Right lobe of liver (tissue), 4 donors: ENCODE data around the gene IGF2.

Experiments
- POLR2A ChIP-seq: fragments of 450-650 bp; IDR thresholded peaks from one replicate; pipeline ENCODE4 v1.6.1; 2017; ENCODE audit warnings: antibody characterized with exemption, mild to moderate bottlenecking
- TF ChIP-seq, protein P1 (sequence below), 4 donors: fragments of 200-600 bp in 3 of 4; fragments of 450-650 bp in 1 of 4; IDR thresholded peaks; one replicate each; pipeline versions ENCODE4 v1.5.1 to v1.8.0; 2016 to 2022; ENCODE audit warnings: antibody characterized with exemption in 4 of 4, mild to moderate bottlenecking in 2 of 4
- donor health status: DM: no; HTN: no; CAD: no.
- donor health status: DM: no; HTN: no; CAD: no.
- donor health status: DM: no; HTN: yes; CAD: no.

DNA sequence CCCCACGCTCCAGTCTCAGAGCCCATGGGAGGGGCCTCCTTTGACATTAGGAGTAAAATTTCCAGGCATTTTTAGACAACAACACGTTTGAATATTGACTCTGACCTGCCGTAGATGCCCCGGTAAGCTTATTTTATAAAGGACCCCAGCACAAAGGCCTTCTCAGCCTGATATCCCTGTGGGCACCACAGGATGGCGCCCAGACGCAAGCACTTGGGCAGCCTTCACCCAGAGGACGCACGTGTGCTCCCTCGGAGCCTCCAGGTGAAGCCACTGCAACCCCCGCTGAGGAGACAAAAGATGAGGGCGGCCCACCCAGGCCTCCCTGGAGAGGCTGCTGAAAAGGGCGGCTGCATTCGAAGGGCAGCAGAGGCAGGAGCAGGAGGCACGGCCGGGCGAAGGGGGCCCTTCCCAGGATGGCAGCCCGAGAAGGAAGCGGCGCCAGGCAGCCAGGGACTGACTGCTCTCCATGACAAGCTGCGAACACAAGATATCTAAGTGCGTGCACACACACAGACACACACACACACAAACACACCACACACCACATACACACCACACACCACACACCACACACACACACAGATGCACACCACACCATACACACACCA, 47.6 kb upstream of the IGF2 start:
- TF ChIP-seq, protein P1, sequence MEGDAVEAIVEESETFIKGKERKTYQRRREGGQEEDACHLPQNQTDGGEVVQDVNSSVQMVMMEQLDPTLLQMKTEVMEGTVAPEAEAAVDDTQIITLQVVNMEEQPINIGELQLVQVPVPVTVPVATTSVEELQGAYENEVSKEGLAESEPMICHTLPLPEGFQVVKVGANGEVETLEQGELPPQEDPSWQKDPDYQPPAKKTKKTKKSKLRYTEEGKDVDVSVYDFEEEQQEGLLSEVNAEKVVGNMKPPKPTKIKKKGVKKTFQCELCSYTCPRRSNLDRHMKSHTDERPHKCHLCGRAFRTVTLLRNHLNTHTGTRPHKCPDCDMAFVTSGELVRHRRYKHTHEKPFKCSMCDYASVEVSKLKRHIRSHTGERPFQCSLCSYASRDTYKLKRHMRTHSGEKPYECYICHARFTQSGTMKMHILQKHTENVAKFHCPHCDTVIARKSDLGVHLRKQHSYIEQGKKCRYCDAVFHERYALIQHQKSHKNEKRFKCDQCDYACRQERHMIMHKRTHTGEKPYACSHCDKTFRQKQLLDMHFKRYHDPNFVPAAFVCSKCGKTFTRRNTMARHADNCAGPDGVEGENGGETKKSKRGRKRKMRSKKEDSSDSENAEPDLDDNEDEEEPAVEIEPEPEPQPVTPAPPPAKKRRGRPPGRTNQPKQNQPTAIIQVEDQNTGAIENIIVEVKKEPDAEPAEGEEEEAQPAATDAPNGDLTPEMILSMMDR (IDR thresholded peaks at IDR 0.05), result peak; percentile 35 to 46 (median 45)
- TF ChIP-seq POLR2A, result no peak
